ENCODE measurements around the gene EHD1. TPM values are rescaled to one million over a fixed set of nuclear protein-coding genes. Genes with fewer than 3 reads are reported as not detected.
A peak's percentile ranks its signal among the peaks of the same experiment; 100 is the strongest.

EHD1 gene
- total and polyA plus RNA-seq, 9 of the 15 experiments (the other 6 are each of a cell fraction or from before 2014, with no cell fraction given): 0.46 to 65.0 (median 16.4) TPM

DNA sequence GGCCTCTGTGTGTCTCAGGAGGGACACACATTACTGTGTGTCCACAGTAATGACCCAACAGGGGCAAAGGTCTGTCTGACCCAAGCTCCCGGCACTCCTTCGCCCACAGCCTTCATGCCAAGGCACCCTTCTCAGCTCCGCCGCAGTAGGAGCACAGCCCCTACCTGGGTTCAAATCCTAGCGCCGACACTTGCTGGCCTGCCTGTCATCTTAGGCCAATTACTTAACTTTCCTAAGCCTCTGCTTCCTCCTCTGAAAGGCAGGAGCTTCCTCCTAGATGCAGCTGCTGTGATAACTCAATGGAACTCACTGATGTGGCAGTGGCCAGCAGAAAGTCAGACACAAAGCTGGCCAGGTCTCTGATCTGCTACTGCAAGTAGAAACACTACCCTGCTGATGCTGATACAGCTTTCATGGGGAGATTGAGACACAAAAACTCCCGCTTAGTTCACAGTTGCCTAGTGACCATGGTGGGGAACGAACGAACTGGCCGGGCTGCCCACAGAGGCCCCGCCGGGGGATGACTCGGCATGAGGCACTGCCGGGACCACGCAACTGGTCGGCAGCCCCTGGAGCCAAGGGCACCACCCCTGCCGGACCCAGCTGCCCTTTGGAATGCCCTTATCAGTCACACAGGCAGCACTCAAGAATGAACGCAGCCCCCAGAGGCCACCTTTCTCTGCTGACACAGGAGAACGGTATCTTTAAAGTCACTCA, 8.1 kb downstream of the EHD1 start (continued):
- TF ChIP-seq, protein P1, sequence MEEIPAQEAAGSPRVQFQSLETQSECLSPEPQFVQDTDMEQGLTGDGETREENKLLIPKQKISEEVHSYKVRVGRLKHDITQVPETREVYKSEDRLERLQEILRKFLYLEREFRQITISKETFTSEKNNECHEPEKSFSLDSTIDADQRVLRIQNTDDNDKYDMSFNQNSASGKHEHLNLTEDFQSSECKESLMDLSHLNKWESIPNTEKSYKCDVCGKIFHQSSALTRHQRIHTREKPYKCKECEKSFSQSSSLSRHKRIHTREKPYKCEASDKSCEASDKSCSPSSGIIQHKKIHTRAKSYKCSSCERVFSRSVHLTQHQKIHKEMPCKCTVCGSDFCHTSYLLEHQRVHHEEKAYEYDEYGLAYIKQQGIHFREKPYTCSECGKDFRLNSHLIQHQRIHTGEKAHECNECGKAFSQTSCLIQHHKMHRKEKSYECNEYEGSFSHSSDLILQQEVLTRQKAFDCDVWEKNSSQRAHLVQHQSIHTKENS (CRISPR knock-in tag; IDR thresholded peaks at IDR 0.05): no peak
- TF ChIP-seq MEF2A (IDR thresholded peaks at IDR 0.05; ENCODE audit: control insufficient read depth, low read depth, low read length) (no peak), PTRF (tag; IDR thresholded peaks at IDR 0.05) (no peak), NCOA2 (IDR thresholded peaks at IDR 0.05; ENCODE audit: partially characterized antibody in 2 of 2) (no peak), ESRRA (IDR thresholded peaks at IDR 0.05; ENCODE audit: borderline replicate concordance, low read depth) (no peak), MAFK (IDR thresholded peaks at IDR 0.05; ENCODE audit: low read length) (peak; percentile 43; the same call in 1 of the 2 replicates), ZNF274 (IDR thresholded peaks at IDR 0.05; ENCODE audit: borderline replicate concordance, low read depth, low read length) (no peak), FOSL1 (tag; conservative IDR thresholded peaks at IDR 0.05) (no peak), SLC30A9 (CRISPR knock-in tag; IDR thresholded peaks at IDR 0.05) (no peak), POLR2AphosphoS2 (IDR thresholded peaks at IDR 0.05; ENCODE audit: low read length) (no peak), ZNF175 (CRISPR knock-in tag; IDR thresholded peaks at IDR 0.05; ENCODE audit: low read depth) (no peak), MECOM (CRISPR knock-in tag; IDR thresholded peaks at IDR 0.05) (0 out of 2 replicates have a peak, but pooled peaks have one; percentile 18), PURB (CRISPR knock-in tag; IDR thresholded peaks at IDR 0.05; ENCODE audit: low read depth) (no peak), MAZ (CRISPR knock-in tag; conservative IDR thresholded peaks at IDR 0.05 in 1 of 2, IDR thresholded peaks at IDR 0.05 in 1 of 2) (peak in 1 of 2 experiments; percentile 37; a peak in 1 of 4 replicates), MBD2 (IDR thresholded peaks at IDR 0.05; ENCODE audit: borderline replicate concordance, low read depth) (peak; percentile 21; the same call in 1 of the 2 replicates), EP400 (IDR thresholded peaks at IDR 0.05) (no peak), NR4A1 (CRISPR knock-in tag; IDR thresholded peaks at IDR 0.05) (no peak), NR4A1 (tag; IDR thresholded peaks at IDR 0.05) (no peak)
- TF ChIP-seq, protein P2, sequence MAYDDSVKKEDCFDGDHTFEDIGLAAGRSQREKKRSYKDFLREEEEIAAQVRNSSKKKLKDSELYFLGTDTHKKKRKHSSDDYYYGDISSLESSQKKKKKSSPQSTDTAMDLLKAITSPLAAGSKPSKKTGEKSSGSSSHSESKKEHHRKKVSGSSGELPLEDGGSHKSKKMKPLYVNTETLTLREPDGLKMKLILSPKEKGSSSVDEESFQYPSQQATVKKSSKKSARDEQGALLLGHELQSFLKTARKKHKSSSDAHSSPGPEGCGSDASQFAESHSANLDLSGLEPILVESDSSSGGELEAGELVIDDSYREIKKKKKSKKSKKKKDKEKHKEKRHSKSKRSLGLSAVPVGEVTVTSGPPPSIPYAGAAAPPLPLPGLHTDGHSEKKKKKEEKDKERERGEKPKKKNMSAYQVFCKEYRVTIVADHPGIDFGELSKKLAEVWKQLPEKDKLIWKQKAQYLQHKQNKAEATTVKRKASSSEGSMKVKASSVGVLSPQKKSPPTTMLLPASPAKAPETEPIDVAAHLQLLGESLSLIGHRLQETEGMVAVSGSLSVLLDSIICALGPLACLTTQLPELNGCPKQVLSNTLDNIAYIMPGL (CRISPR knock-in tag; IDR thresholded peaks at IDR 0.05): no peak
- TF ChIP-seq, protein P3, sequence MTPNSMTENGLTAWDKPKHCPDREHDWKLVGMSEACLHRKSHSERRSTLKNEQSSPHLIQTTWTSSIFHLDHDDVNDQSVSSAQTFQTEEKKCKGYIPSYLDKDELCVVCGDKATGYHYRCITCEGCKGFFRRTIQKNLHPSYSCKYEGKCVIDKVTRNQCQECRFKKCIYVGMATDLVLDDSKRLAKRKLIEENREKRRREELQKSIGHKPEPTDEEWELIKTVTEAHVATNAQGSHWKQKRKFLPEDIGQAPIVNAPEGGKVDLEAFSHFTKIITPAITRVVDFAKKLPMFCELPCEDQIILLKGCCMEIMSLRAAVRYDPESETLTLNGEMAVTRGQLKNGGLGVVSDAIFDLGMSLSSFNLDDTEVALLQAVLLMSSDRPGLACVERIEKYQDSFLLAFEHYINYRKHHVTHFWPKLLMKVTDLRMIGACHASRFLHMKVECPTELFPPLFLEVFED (CRISPR knock-in tag; conservative IDR thresholded peaks at IDR 0.05): no peak
- TF ChIP-seq, protein P4, sequence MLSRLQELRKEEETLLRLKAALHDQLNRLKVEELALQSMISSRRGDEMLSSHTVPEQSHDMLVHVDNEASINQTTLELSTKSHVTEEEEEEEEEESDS (CRISPR knock-in tag; IDR thresholded peaks at IDR 0.05): no peak
- TF ChIP-seq, protein P5, sequence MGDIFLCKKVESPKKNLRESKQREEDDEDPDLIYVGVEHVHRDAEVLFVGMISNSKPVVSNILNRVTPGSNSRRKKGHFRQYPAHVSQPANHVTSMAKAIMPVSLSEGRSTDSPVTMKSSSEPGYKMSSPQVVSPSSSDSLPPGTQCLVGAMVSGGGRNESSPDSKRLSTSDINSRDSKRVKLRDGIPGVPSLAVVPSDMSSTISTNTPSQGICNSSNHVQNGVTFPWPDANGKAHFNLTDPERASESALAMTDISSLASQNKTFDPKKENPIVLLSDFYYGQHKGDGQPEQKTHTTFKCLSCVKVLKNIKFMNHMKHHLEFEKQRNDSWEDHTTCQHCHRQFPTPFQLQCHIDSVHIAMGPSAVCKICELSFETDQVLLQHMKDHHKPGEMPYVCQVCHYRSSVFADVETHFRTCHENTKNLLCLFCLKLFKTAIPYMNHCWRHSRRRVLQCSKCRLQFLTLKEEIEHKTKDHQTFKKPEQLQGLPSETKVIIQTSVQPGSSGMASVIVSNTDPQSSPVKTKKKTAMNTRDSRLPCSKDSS (IDR thresholded peaks at IDR 0.05; ENCODE audit: low read depth, partially characterized antibody): no peak

Measured in K562 (cell line).